SU-DHL-6 (cell line): ENCODE measurements around the gene PALM2AKAP2.

Source experiments
- CTCF ChIP-seq: fragments of 200-600 bp; sonication (generic); IDR thresholded peaks from one replicate; pipeline ENCODE4 v1.5.1; 2017; ENCODE audit warnings: antibody characterized with exemption, mild to moderate bottlenecking, low read length, moderate library complexity; ENCODE audit not compliant: insufficient read depth, poor library complexity, severe bottlenecking
- EZH2phosphoT487 ChIP-seq: fragments of 200-600 bp; sonication (generic), shearing (Covaris generic); conservative IDR thresholded peaks from 2 replicates; pipeline ENCODE4 v1.6.1; 2018; ENCODE audit warnings: mild to moderate bottlenecking, antibody characterized with exemption, low read length, moderate library complexity, mixed read lengths

GRCh38 chr9:109781541-109782197, 1.7 kb downstream of the PALM2AKAP2 start:
- TF ChIP-seq CTCF (no peak), EZH2phosphoT487 (no peak)
